Adipose tissue (tissue), 3 donors: ENCODE measurements around the gene NAA30. TPM values are rescaled to one million over a fixed set of nuclear protein-coding genes. Genes with fewer than 3 reads are reported as not detected.

ENCODE experiments used
- H3K27ac ChIP-seq: one replicate; pipeline ENCODE4 v1.5.1; 2013; ENCODE audit warnings: low read depth, low read length
- WGBS, 3 donors: extraction: QIAGEN DNeasy Blood & Tissue Kit; methylation state at CpG; one replicate each; pipeline ENCODE4 v1.1.7; 2013; 5-methylcytosine and 5-hydroxymethylcytosine counted together
- polyA plus RNA-seq, 3 donors: library from polyadenylated mRNA; stranded (reverse); fragments of 200-250 nt; gene quantifications; one replicate each; pipeline ENCODE4 v1.2.3, GENCODE V29; 2013
- donor health status: healthy with polysubstance abuse.
- donor health status: Bipolar disorder and iron deficiency.
- donor health status: healthy.

The NAA30 gene
- polyA plus RNA-seq, 3 donors = 3.9 to 6.4 (median 5.4) TPM

GRCh38 chr14:57464008-57464730 lies 73.8 kb downstream of the NAA30 start:
- H3K27ac ChIP-seq = no peak overlapping the region
- WGBS, 3 donors = 80 to 86% (median 86%) methylated on average over 6 of the region's 6 CpGs

Other genes starting within 250 kb of the NAA30 start
- gene EXOC5, start 121.7 kb upstream of the NAA30 start, polyA plus RNA-seq = 10 to 100 TPM in 2 of 3 donors, 1 to 10 TPM in 1; 6.2 to 14.7 (median 12.7) TPM
- 10 to 100 TPM in 2 of 3 donors, 1 to 10 TPM in 1; 6.0 to 12.1 (median 11.1) TPM for gene AP5M1, start 121.6 kb upstream of the NAA30 start, polyA plus RNA-seq
- gene CCDC198, start 103.3 kb downstream of the NAA30 start, polyA plus RNA-seq = 10 to 100 TPM in 1 of 3 donors, not detected in 2; 19.1 TPM